ENCODE data around the gene LEPROT. TPM values are rescaled to one million over a fixed set of nuclear protein-coding genes. Genes with fewer than 3 reads are reported as not detected.

LEPROT gene
- total and polyA plus RNA-seq, 2 experiments from 2014 or later, result 22.9 to 24.9 TPM

GRCh38 chr1:65418522-65419185 is 1.8 kb upstream of the LEPROT start (continued):
- TF ChIP-seq ZNF462 (CRISPR knock-in tag; IDR thresholded peaks at IDR 0.05), result no peak
- no peak for TF ChIP-seq CREB1 (CRISPR knock-in tag; IDR thresholded peaks at IDR 0.05; ENCODE audit: low read depth)
- TF ChIP-seq REST (IDR thresholded peaks at IDR 0.05; ENCODE audit: unreplicated experiment), result no peak
- TF ChIP-seq JUNB (IDR thresholded peaks at IDR 0.05; ENCODE audit: unreplicated experiment), result no peak
- TF ChIP-seq POLR2AphosphoS5 (IDR thresholded peaks at IDR 0.05; ENCODE audit: low read depth), result no peak
